Measurements from ENCODE around the gene PGBD1.

Gene PGBD1

DNA sequence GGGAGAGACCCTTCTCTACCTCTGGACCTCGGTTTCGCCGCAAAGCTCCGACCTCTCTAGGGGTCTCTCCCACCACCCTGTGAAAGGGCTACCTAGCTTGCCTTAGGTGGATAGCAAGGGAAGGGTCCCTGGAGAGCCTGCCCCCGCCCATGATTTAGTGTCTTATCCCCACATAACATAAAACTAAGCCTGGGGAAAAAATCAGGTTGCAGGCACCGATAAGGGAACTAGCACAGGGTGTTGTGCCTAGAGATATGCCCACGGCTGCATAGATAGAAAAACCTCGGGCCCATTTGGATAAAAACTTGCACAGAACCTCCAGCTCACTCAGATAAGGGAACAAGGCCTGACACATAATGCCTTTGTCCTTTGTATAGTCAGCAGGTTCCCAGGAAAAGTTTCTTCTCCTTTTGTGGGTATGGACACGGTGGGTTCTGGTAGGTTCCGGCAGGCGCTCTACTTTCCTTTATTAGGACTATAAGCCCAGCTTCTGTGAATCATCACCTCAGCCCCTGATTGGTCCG lies 53.7 kb downstream of the PGBD1 start:
- no peak for DNase-seq (ENCODE audit: low spot score)

DNA sequence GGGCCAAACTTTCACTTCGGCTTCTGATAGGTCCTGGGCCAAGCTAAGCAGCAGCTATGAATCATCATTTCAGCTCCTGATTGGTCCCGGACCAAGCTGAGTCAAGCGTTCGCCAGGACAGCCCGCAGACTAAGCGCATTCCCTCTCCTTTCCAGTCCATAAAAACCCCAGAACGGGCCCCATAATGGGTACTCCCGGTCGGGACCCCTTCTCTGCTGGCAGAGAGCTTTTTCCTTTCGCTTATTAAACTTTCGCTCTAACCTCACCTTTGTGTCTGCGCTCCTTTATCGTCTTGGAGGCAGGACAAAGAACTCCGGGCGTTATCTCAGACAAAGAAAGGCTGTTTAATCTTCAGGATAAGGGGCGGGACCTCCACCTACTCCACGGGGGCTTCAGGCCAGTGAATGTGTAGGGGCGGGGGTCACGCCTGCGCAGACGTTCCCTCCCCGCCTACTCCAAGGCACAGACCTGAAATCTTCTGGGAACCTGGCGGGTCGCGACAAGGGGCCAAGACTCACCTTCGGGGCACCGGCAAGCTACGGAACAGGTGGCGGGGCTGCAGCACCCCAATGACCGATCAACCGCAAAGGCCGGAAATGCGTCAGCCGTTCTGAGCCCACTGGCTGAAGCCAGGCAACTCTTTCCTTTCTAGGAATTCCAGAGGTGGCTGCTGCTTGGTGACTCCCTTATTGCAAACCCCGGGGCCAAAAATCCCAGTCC lies 54.4 kb downstream of the PGBD1 start, which contains the start of gene ZSCAN31:
Gene ZSCAN31 (minus strand): TSS at position 585 of the 720 bp plus-strand sequence. CDS start 6,465 bp downstream, outside the sequence.
- DNase-seq (ENCODE audit: low spot score) = peak; percentile 94

DNA sequence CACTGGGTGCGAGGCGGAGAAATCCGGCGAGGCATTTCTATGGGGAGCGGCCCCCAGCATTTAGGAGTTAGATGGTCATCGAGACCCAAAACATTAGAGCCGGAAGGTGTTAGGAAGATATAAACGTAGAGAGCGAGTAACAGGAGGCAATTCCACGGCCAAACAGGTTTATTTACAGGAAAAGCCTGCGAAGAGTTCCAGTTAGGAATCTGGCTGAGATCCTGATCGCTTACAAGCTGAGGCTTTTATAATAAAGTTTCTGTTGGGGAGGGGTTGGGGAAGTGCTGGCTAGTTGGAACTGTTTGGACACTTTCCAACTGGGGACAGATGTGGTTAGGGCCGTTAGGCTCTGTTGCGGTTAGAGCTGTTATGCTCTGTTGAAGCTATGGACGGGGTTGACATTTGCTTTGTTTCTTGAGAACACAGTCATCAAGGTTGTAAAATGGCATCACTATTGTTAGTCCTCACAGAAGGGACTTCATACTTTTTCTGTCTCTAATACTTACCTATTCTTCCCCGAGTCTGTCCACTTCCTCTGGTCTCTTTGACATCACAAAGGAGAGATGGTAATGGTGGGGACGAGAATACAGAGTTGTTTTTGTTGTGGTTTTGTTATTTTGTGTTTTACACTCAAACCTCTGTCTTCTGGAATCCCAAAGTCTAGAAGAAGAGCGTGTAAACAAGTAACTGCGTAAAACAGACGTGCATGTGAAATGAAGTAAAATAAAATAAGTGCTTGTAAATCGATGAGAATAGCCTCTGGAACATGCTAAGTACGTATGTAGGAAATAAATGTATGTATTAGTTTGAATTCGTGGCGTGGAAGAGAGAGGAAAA lies 55.1 kb downstream of the PGBD1 start:
- no peak for DNase-seq (ENCODE audit: low spot score)

DNA sequence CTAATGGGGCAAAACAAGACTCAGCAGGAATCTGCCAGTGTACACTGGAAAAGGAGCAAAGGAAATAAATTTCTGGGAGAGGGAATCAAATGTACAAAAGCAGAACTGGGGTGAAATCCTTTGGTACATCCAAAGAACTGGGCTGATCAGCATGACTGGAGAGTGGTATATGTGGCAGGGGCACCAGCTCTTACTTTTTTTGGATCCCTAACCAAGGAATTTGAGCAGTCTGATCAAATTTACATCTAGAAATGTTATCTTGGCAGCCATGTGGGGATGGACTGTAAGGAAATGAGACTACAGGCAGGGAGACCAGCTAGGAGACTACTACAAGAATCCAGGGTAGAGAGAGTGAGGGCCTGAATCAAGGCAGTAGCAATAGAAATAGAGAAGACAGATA lies 55.7 kb downstream of the PGBD1 start:
- no peak for DNase-seq (ENCODE audit: low spot score)

DNA sequence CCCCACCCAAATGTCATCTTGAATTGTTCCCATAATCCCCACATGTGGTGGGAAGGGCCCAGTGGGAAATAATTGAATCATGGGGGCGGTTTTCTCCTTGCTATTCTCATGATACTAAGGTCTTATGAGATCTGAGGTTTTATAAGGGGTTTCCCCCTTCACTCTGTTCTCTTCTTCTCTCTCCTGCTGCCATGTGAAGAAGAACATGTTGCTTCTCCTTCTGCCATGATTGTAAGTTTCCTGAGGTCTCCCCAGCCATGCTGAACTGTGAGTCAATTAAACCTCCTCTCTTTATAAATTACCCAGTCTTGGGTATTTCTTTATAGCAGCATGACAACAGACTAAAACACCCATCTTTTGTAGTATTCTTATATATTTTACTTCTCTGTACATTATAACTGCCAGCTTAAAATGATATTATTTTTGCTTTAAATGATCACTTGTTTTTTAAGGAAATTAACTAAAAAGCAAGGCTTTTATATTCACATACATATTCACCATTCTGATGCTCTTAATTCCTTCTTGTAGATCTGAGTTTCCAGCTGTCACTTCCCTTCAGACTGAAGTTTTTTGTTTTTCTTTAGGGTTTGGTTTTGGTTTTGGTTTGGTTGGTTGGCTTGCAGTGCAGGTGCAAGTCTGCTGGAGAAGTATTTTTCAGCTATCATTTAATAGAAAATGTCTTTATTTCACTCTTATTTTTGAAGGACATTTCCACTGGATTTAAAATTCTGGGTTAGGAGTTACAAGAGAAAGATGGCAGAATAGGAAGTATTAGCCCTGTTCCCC lies 59.1 kb downstream of the PGBD1 start:
- DNase-seq (ENCODE audit: low spot score) = no peak

DNA sequence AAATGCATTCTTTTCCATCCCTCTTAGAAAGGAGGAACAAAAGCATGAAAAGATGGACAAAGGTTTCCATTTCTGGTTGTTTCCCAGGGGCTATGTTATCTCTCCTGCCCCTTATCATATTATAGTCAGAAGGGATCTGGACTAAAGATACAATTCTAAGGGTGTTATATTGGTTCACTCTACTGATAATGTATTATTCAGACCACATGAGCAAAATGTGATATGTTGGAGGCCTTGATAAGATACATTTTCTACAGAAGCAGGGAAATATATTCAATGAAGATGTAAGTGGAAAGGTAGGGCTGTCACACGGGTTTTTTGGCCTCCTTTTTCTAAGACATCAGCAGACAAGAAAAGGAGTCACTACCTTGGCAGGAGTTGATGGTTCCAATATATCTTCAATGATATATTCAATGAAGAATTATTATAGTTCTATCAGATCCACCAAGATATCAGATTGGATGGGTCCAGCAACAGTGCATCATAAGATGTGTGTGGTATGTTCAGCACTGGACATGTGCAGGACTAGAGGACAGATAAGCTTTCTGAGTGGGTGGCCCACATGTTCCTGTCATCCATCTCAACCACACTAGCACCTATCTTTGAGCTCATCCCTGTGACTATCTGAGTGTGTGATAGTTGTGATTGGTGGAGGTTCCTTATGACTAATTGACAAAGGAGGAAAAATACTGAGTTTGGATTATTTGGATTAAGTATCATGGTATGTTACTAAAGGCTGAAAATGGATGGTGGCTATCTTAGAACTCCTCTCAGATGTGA lies 62.7 kb downstream of the PGBD1 start:
- DNase-seq (ENCODE audit: low spot score) = no peak

DNA sequence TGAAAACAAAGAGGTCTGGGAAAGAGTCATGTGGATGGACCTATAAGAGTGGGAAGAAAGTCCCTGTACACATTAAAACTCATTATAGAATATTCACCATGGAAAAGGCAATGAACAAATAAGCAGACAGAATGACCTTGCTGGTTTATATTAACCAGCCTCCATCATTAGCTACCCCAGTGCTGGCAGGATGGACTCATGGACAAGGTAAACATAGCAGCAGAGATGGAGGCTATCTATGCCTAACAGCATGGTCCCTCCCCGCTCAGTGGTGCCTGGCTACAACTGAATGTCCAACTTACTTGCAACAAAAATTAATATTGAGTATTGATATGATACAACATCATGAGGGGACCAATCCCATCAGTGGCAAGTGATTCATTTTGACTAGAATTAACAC lies 63.8 kb downstream of the PGBD1 start:
- DNase-seq (ENCODE audit: low spot score) = no peak

DNA sequence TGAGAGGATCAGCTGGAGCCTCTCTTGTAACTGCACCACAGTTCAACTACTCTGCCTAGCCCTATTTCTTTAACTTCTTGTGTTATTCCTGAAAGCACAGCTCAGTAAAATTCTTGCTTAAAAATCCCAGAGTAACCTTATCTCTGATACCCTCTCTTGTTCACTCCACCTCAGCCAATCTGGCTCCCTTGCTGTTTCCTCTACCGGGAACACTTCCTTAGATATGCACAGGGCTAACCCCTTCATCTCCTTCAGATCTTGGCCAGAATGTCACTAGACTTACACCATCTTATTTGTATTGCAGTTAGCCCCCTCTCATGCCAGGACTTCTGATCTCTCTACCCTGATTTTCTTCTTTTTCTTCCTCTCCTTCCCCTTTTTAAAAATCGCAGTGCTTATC lies 65.7 kb downstream of the PGBD1 start:
- DNase-seq (ENCODE audit: low spot score) = no peak

DNA sequence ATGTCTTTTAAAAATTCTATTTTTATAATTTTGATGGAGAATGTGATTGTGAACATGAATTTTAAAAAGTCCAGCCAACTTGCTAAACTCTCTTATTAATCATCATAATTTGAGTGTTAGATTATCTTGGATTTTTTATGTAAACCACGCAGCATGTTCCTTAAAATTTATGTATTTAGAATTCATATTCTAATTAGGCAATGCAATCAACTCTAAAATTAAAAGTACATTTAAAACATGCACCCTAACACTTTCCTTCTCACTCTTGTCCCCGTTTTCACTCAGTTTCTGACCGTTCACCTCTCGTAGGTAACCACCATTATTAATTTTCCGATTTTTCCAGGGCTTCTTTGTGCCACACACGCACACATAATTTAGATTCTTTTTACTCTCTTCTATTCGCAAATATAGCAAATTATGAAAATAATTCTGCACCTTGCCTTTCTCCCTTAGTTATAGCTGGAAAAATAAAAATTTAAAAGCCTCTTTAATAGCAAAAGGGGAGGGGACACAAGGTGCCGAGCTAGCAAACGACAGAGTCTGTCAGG lies 68.0 kb downstream of the PGBD1 start:
- no peak for DNase-seq (ENCODE audit: low spot score)

DNA sequence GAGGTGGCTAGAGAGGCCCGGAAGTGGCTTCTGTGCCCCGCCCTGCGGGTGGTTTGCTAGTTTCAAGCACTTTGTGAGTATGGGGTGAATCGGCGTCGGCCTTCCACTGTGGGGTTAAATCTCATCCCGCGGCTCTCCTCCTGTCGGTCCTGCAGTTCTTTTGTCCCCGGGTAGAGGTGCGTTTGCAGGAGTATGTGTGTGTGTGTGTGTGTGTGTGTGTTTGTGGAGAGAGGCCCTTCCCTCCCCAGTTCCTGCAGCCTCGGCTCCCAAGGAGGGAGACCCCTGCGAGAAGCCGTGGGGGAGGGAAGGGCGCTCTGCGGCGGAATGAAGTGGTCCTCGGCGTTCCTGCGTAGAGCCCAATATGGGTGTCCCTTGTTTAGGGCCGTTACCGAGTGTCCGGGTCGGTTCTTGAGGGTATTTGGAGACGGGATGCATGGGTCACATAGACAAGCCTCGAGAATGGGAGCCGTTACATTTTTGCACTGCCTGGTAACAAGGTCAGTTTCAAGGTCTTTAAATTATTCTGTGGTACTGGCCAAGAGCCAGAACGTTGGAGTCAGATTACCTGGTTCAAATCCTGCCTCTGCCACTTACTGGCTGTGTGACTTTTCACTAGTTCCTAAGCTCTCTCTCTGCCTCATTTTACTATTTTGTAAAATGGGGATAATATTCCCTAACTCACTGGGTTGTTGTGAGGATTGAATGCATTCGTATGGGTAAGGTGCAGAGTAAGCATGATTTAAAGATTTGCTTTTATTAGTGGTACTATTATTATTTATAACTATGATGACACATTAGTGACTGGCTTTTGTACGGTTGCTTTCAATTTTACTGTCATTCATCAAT lies 68.7 kb downstream of the PGBD1 start, which contains the start of gene ZKSCAN3:
Gene ZKSCAN3 (plus strand): TSS at position 56 of the 846 bp plus-strand sequence. CDS start 9,640 bp downstream, outside the sequence.
- peak; percentile 87 for DNase-seq (ENCODE audit: low spot score)

DNA sequence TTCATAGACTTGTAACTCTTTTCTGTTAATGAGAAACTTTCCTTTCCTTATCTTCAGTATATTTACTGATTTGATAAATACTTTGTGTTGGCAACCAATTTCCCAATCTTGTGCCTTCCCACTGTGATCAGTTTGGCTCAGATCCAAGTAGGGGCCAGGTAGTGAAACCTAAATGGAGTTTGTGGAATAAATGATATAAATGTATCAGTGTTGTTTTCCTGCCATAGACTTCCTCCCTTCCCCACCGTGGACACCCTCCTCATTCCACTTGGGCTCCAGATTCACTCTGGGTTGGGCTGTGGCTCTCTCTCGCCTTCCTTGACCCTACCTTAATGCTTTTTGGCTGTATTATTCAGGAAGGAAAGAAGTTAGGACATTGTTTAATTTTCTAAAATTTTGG lies 69.7 kb downstream of the PGBD1 start:
- DNase-seq (ENCODE audit: low spot score) = no peak

DNA sequence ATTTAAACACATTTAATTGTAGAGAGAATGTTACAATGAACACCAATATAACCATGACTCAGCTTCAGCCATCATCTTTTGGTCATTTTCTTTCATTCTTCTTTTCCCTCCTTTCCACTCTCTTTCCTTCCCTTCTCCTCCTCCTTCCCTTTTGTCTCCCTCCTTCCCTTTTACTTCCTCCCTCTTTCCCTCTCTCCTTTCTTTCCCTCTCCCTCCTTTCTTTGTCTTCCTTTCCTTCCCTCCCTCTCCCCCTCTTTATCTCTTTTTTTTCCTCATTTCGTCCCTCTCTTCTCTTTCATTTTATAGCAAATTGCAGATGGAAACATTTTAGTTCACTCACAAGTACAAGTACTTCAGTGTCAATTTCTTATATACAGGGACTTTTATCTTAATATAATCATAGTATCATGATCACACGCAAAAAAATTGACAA lies 70.1 kb downstream of the PGBD1 start:
- no peak for DNase-seq (ENCODE audit: low spot score)
